Measurements from ENCODE around the gene KCNAB1.

KCNAB1 gene

DNA sequence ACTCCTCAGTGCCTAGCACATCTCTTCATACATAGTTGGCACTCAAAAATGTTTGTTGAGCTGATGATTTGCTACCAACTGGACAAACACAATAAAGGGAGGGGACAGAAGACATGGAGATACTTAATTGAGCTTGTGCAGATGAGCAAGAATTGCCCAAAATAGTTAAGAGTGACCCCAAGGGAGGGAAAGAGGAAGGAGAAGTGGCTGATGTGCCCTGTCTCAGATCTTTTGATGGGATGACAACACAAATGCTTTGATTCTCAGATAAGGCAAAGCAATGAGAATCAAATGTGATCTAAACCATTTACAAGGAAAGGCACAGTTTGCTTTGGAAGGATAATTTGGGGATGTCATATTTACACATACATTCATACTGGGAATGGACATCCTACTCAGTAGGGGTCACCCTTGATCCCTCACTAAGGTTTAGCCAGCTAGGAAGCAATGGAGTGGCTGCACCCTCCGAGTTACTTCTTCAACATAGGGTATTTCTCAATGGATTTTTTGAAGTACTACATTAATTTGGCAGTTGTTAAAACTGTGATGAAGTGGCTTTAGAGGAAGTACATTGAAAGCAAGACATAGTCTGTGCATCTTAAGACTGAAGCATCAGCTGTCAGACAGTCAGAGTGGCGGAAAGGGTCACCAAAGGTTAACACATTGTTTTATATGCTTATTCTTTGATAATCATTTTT lies 456.4 kb downstream of the KCNAB1 start:
- Histone ChIP-seq H3K9me3 (ENCODE audit: control insufficient read depth, low read length) (no peaks in the 10 kb centered on the region), H3K36me3 (ENCODE audit: control insufficient read depth, insufficient read depth, low read length) (no peaks in the 10 kb centered on the region), H3K27ac (ENCODE audit: insufficient read depth, low read length, poor library complexity, severe bottlenecking) (no peak overlapping the region), H3K4me3 (ENCODE audit: insufficient read depth, low read depth, low read length, poor library complexity, severe bottlenecking) (no peak overlapping the region), H3K27me3 (replicated peaks; ENCODE audit: control insufficient read depth, insufficient read depth, low read length, poor library complexity, severe bottlenecking) (no peaks in the 10 kb centered on the region), H3K4me1 (ENCODE audit: control insufficient read depth, insufficient read depth, low read length, poor library complexity, severe bottlenecking) (no peaks in the 10 kb centered on the region)
- DNase-seq: no peak

DNA sequence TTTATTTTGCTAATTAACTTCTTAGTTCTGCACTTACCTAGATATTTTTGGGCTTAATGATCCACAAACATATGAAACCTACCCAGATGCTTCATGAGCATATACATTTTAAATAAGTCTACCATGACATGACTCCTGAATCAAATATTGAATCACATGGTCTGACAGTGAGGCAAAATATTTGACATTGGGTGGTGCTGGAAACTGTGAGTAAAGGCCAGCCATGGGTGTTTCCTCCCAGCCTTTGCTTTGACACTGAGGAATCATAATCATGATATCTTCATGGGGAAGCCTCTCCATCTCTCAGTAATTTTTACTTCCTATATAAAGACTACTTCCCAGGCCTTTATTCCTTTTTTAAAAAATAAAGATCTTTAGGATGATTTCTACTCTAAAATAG lies 457.4 kb downstream of the KCNAB1 start:
- Histone ChIP-seq H3K4me3 (ENCODE audit: insufficient read depth, low read depth, low read length, poor library complexity, severe bottlenecking) (no peak overlapping the region), H3K9me3 (ENCODE audit: control insufficient read depth, low read length) (no peaks in the 10 kb centered on the region), H3K4me1 (ENCODE audit: control insufficient read depth, insufficient read depth, low read length, poor library complexity, severe bottlenecking) (no peaks in the 10 kb centered on the region), H3K36me3 (ENCODE audit: control insufficient read depth, insufficient read depth, low read length) (no peaks in the 10 kb centered on the region), H3K27me3 (replicated peaks; ENCODE audit: control insufficient read depth, insufficient read depth, low read length, poor library complexity, severe bottlenecking) (no peaks in the 10 kb centered on the region), H3K27ac (ENCODE audit: insufficient read depth, low read length, poor library complexity, severe bottlenecking) (no peak overlapping the region)
- no peak for DNase-seq

DNA sequence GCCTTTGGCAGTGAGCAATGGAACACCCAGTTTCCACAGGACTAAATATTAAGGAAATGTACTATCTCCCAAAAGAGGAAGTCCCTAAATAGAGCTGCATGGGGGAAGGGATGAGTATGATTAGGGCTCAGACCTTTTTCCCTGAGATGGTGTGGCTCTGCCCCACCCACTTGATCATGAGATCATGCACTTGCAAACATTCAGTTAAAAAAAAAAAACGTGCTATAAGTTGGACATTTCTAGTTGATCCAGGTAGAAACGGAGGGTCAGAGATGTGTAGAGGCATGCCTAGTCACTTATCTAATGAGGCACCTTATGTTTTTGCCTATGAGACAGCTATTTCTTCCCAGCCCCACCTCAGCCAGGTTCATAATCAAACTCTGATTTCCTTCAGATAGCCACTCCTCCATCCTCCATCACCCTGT lies 459.1 kb downstream of the KCNAB1 start:
- H3K36me3 ChIP-seq (ENCODE audit: control insufficient read depth, insufficient read depth, low read length): no peaks in the 10 kb centered on the region
- H3K4me3 ChIP-seq (ENCODE audit: insufficient read depth, low read depth, low read length, poor library complexity, severe bottlenecking): no peak overlapping the region
- no peak overlapping the region for H3K27ac ChIP-seq (ENCODE audit: insufficient read depth, low read length, poor library complexity, severe bottlenecking)
- H3K27me3 ChIP-seq (replicated peaks; ENCODE audit: control insufficient read depth, insufficient read depth, low read length, poor library complexity, severe bottlenecking): no peaks in the 10 kb centered on the region
- H3K9me3 ChIP-seq (ENCODE audit: control insufficient read depth, low read length): no peaks in the 10 kb centered on the region
- no peaks in the 10 kb centered on the region for H3K4me1 ChIP-seq (ENCODE audit: control insufficient read depth, insufficient read depth, low read length, poor library complexity, severe bottlenecking)
- no peak for DNase-seq

DNA sequence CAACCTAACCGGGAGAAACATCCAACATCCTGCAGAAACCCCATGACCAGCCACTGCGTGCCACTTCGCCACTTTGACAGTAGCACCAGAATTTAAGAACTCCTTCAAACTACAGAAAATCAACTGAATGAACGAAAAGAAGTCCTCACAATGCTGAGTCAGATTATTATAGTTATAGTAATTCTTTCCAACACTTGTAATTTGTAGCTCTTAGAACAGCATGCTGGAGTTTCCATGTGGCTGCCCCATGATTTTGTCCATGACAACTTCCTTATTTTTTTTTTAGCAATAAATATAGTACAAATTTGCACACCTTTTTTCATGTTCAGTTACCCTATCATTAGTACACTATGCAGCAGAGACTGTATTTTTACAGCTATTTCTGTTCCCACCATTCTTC lies 460.7 kb downstream of the KCNAB1 start:
- H3K4me3 ChIP-seq (ENCODE audit: insufficient read depth, low read depth, low read length, poor library complexity, severe bottlenecking): no peak overlapping the region

DNA sequence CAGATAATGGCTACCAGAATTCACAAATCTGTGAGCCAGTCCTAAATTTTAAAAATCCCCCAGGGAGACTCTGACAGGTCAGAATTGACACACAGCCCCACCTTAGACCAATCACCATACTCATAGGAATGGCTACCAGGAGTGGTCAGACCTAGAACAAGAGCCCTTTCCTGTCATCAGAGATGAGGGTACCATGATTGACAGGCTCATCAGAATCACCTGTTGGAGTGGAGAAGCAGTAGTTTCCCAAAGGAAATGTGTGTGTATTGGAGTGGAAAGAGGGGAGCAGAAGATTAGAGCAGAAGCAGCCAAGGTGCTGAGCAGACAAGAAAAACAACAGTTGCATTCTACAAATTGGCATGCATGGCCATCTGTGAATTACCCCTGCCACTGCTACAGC lies 461.6 kb downstream of the KCNAB1 start:
- no peaks in the 10 kb centered on the region for H3K27me3 ChIP-seq (replicated peaks; ENCODE audit: control insufficient read depth, insufficient read depth, low read length, poor library complexity, severe bottlenecking)
- H3K27ac ChIP-seq (ENCODE audit: insufficient read depth, low read length, poor library complexity, severe bottlenecking): no peak overlapping the region
- no peak for DNase-seq
- no peak overlapping the region for H3K4me3 ChIP-seq (ENCODE audit: insufficient read depth, low read depth, low read length, poor library complexity, severe bottlenecking)
- no peaks in the 10 kb centered on the region for H3K4me1 ChIP-seq (ENCODE audit: control insufficient read depth, insufficient read depth, low read length, poor library complexity, severe bottlenecking)
- H3K36me3 ChIP-seq (ENCODE audit: control insufficient read depth, insufficient read depth, low read length): no peaks in the 10 kb centered on the region
- H3K9me3 ChIP-seq (ENCODE audit: control insufficient read depth, low read length): no peaks in the 10 kb centered on the region

More for the DNA sequence above, 460.7 kb downstream of the KCNAB1 start:
- Histone ChIP-seq H3K9me3 (ENCODE audit: control insufficient read depth, low read length) (no peaks in the 10 kb centered on the region), H3K36me3 (ENCODE audit: control insufficient read depth, insufficient read depth, low read length) (no peaks in the 10 kb centered on the region), H3K27ac (ENCODE audit: insufficient read depth, low read length, poor library complexity, severe bottlenecking) (no peak overlapping the region), H3K27me3 (replicated peaks; ENCODE audit: control insufficient read depth, insufficient read depth, low read length, poor library complexity, severe bottlenecking) (no peaks in the 10 kb centered on the region), H3K4me1 (ENCODE audit: control insufficient read depth, insufficient read depth, low read length, poor library complexity, severe bottlenecking) (no peaks in the 10 kb centered on the region)
- DNase-seq: no peak

DNA sequence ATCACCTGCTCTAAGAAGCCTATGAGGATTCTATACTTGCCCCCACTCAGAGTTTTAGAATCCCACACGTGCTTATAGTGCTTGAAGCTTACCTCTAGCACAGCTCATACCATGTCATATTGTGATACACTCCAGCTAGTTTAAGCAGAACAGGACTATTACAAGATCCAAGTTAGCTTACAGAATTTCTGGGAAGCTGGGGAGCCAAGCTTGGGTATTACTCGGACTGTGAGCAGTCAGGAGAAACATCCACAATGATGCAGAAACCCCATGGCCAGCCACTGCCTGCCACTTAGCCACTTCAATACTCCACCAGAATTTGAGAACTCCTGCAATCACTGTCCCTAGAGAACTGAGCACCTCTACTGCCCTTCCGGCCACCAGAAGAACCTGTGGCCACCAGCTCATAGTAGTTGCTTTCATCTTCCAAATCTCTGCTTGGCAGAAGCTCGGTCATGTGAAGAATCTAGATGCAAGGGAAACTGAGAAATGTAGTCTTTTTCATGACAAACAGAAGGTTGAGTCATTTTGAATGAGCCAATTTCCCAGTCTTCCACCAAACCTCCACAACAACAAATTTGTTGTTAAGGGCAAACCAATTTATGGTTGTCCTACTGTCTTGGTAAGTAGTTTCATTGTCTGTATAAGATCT lies 462.3 kb downstream of the KCNAB1 start:
- Histone ChIP-seq H3K27ac (ENCODE audit: insufficient read depth, low read length, poor library complexity, severe bottlenecking) (no peak overlapping the region), H3K27me3 (replicated peaks; ENCODE audit: control insufficient read depth, insufficient read depth, low read length, poor library complexity, severe bottlenecking) (no peaks in the 10 kb centered on the region), H3K9me3 (ENCODE audit: control insufficient read depth, low read length) (no peaks in the 10 kb centered on the region), H3K36me3 (ENCODE audit: control insufficient read depth, insufficient read depth, low read length) (no peaks in the 10 kb centered on the region), H3K4me1 (ENCODE audit: control insufficient read depth, insufficient read depth, low read length, poor library complexity, severe bottlenecking) (no peaks in the 10 kb centered on the region), H3K4me3 (ENCODE audit: insufficient read depth, low read depth, low read length, poor library complexity, severe bottlenecking) (no peak overlapping the region)
- no peak for DNase-seq

DNA sequence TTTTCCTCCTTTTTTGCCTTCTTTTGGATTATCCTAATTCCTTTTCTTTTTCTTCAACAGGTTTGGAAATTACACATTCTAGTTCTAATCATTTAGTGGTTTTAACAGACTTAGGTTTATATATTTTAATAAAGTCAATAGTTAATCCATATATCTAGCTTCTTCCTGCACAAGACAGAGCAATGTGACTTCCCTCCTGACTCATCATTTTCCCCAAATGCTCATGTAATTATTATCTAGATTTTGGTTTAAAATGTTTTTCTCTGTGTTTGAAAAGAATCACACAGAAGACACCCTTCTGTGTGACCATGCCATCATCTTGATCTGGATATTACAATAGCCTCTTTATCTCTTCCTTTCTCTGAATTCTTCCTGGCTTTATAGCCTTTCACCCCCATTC lies 463.1 kb downstream of the KCNAB1 start:
- H3K36me3 ChIP-seq (ENCODE audit: control insufficient read depth, insufficient read depth, low read length): no peaks in the 10 kb centered on the region
- H3K9me3 ChIP-seq (ENCODE audit: control insufficient read depth, low read length): no peaks in the 10 kb centered on the region
- H3K4me1 ChIP-seq (ENCODE audit: control insufficient read depth, insufficient read depth, low read length, poor library complexity, severe bottlenecking): no peaks in the 10 kb centered on the region
- H3K27me3 ChIP-seq (replicated peaks; ENCODE audit: control insufficient read depth, insufficient read depth, low read length, poor library complexity, severe bottlenecking): no peaks in the 10 kb centered on the region
- no peak for DNase-seq
- H3K27ac ChIP-seq (ENCODE audit: insufficient read depth, low read length, poor library complexity, severe bottlenecking): no peak overlapping the region
- no peak overlapping the region for H3K4me3 ChIP-seq (ENCODE audit: insufficient read depth, low read depth, low read length, poor library complexity, severe bottlenecking)

DNA sequence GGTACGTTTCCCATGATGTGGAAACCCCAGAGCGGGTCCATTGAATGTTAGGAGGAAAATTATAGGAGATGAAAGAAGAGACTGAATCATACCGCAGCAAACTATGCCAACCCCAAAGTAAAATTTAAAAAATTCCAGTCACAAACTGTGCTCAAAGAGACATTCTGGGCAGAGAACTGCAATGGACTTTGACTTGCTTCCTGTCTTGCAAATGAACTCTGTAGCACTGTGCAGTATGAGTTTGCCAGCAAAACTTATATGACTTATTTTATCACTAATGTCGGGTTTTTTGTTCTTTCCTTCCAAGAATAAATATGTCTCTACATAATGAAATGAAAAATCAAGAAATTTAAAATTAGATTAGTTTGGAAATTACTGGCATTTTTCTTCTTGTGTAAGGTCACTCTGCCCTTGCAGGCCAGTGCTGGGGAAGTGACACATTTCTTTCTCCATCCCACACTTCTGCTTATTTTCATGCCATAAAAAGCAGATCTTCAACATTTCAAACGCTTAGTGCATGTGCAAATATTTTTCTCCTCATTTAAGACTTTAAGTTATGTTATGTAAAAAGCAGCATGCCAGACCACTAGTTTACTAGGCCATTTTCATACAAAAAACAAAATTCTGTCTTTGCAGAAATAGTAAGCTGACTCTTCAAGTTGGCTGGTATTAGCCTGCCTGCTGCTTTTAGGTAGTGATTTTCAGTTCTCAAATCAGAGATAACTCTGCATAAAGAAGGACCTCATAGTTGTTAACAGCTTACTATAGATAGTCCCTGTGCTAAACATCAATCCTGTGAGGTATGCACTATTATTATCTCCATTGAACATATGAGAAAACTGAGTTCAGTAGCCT lies 466.8 kb downstream of the KCNAB1 start:
- Histone ChIP-seq H3K27ac (ENCODE audit: insufficient read depth, low read length, poor library complexity, severe bottlenecking) (no peak overlapping the region), H3K36me3 (ENCODE audit: control insufficient read depth, insufficient read depth, low read length) (no peaks in the 10 kb centered on the region), H3K4me1 (ENCODE audit: control insufficient read depth, insufficient read depth, low read length, poor library complexity, severe bottlenecking) (no peaks in the 10 kb centered on the region), H3K27me3 (replicated peaks; ENCODE audit: control insufficient read depth, insufficient read depth, low read length, poor library complexity, severe bottlenecking) (no peaks in the 10 kb centered on the region), H3K4me3 (ENCODE audit: insufficient read depth, low read depth, low read length, poor library complexity, severe bottlenecking) (no peak overlapping the region), H3K9me3 (ENCODE audit: control insufficient read depth, low read length) (no peaks in the 10 kb centered on the region)
- DNase-seq: no peak

DNA sequence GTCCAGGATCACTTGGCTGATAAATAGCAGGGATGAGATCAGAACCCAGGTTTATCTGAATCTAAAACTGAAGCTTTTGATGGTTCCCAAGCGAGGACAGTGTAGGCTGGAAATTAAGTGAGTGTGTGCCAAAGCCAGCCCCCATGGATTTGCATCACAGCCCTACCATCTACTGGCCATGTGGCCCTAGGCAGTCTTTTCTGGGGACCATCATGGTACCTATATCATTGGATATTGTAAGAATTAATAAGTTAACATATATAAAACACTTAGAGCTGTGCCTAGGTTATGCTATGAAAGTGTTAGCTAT lies 467.3 kb downstream of the KCNAB1 start:
- no peak overlapping the region for H3K27ac ChIP-seq (ENCODE audit: insufficient read depth, low read length, poor library complexity, severe bottlenecking)
- no peaks in the 10 kb centered on the region for H3K4me1 ChIP-seq (ENCODE audit: control insufficient read depth, insufficient read depth, low read length, poor library complexity, severe bottlenecking)
- H3K4me3 ChIP-seq (ENCODE audit: insufficient read depth, low read depth, low read length, poor library complexity, severe bottlenecking): no peak overlapping the region
- H3K9me3 ChIP-seq (ENCODE audit: control insufficient read depth, low read length): no peaks in the 10 kb centered on the region
- no peaks in the 10 kb centered on the region for H3K36me3 ChIP-seq (ENCODE audit: control insufficient read depth, insufficient read depth, low read length)
- no peaks in the 10 kb centered on the region for H3K27me3 ChIP-seq (replicated peaks; ENCODE audit: control insufficient read depth, insufficient read depth, low read length, poor library complexity, severe bottlenecking)
- no peak for DNase-seq
